Esophagus squamous epithelium (tissue), 5 donors: ENCODE results near the gene MCAM. TPM values are rescaled to one million over a fixed set of nuclear protein-coding genes. Genes with fewer than 3 reads are reported as not detected.

ENCODE experiments used
- DNase-seq: peaks from one replicate; lab custom pipeline; 2025; lab: John Stamatoyannopoulos, UW
- H3K27ac ChIP-seq, 4 donors: fragments of 200-600 bp; sonication (generic); one replicate each; pipeline ENCODE4 v1.5.1; 2016 to 2019; ENCODE audit warnings: mild to moderate bottlenecking in 1 of 4
- H3K27me3 ChIP-seq, 4 donors: fragments of 200-600 bp; sonication (generic); 1 replicate in 3 of 4; 2 replicates in 1 of 4; pipeline versions ENCODE4 v1.5.1 to v1.6.0; 2017 to 2021; ENCODE audit warnings: antibody characterized with exemption in 1 of 4
- H3K36me3 ChIP-seq, 3 donors: fragments of 200-600 bp; sonication (generic); one replicate each; pipeline ENCODE4 v1.5.1; 2016 to 2019
- H3K4me1 ChIP-seq, 3 donors: fragments of 200-600 bp; sonication (generic); one replicate each; pipeline ENCODE4 v1.5.1; 2017 to 2019
- H3K4me3 ChIP-seq, 4 donors: fragments of 200-600 bp; sonication (generic); 1 replicate in 3 of 4; 2 replicates in 1 of 4; pipeline ENCODE4 v1.5.1; 2016 to 2019; ENCODE audit warnings: mild to moderate bottlenecking in 2 of 4, moderate library complexity in 1 of 4
- H3K9me3 ChIP-seq, 3 donors: fragments of 200-600 bp; sonication (generic); one replicate each; pipeline ENCODE4 v1.5.1; 2016 to 2019
- CTCF ChIP-seq, 6 experiments: fragments of 450-650 bp in 4 of 6; fragments of 200-600 bp in 2 of 6; sonication (generic) in 2 of 6; IDR thresholded peaks; one replicate each; pipeline ENCODE4 v1.5.1; 2016 to 2019; ENCODE audit warnings: antibody characterized with exemption in 6 of 6, mild to moderate bottlenecking in 4 of 6, moderate library complexity in 4 of 6
- POLR2A ChIP-seq, 4 donors: fragments of 450-650 bp; IDR thresholded peaks; one replicate each; pipeline ENCODE4 v1.6.1; 2017; ENCODE audit warnings: antibody characterized with exemption in 4 of 4, mild to moderate bottlenecking in 4 of 4, moderate library complexity in 3 of 4
- WGBS, 2 donors: methylation state at CpG; one replicate each; pipeline ENCODE4 v1.1.5; 2018; 5-methylcytosine and 5-hydroxymethylcytosine counted together
- intact Hi-C: fragments of 100-400 bp; cut with DNase I; formaldehyde crosslinking; loops from one replicate; pipeline ENCODE4 v1.15.0; 2022
- total RNA-seq, 4 donors: library from RNA; depleted of rRNA; stranded (reverse); fragments of >200 nt; gene quantifications; one replicate each; pipeline ENCODE4 v1.1.0, GENCODE V29; 2016
- donor health status: DM: yes; HTN: yes; CAD: no.

The MCAM gene
- total RNA-seq, 4 donors from 2014 or later, result 20.8 to 169 (median 80.9) TPM

- DNase-seq, result no peak
Observed at GRCh38 chr11:119335091-119335654, 18.2 kb upstream of the MCAM start.

GRCh38 chr11:119334174-119334930 is 17.4 kb upstream of the MCAM start, which contains the start of gene RNF26:
TSS of gene RNF26 (plus strand) at chr11:119334527. CDS start at chr11:119335123, 596 bp downstream.
- intact Hi-C loops, result no loop called here
- Histone ChIP-seq H3K4me1 (peaks cover 27 to 55% (median 29%) of the 10 kb centered on the region in 3 donors), H3K27me3 (peaks cover 0 to 8% (median 0%) of the 10 kb centered on the region in 4 donors), H3K36me3 (peaks cover 0 to 18% (median 0%) of the 10 kb centered on the region in 3 donors), H3K9me3 (no peaks in the 10 kb centered on the region), H3K27ac (peak within 1 kb of the TSS; percentile 90 to 98 (median 94)), H3K4me3 (peak within 1 kb of the TSS; percentile 90 to 97 (median 94))
- peak; percentile 82 for DNase-seq
- WGBS, 2 donors, result 0% methylated on average over 23 to 31 of the region's 54 CpGs
- no peak for TF ChIP-seq CTCF (IDR thresholded peaks at IDR 0.05)
- TF ChIP-seq POLR2A (IDR thresholded peaks at IDR 0.05), result peak in 3 of 4 donors; percentile 27 to 76 (median 55)

More at GRCh38 chr11:119335091-119335654, 18.2 kb upstream of the MCAM start:
- H3K27me3 ChIP-seq, result peaks cover 0 to 16% (median 0%) of the 10 kb centered on the region in 4 donors
- TF ChIP-seq CTCF (IDR thresholded peaks at IDR 0.05) (no peak), POLR2A (IDR thresholded peaks at IDR 0.05) (no peak)
- intact Hi-C loops, result no loop called here
- H3K27ac ChIP-seq, result peak overlapping the region in 3 of 4 donors; percentile 92 to 98 (median 95)
- 11 to 52% methylated on average over 1 to 10 of the region's 15 CpGs for WGBS, 2 donors
- no peaks in the 10 kb centered on the region for H3K9me3 ChIP-seq
- H3K36me3 ChIP-seq, result peaks cover 0 to 18% (median 0%) of the 10 kb centered on the region in 3 donors
- H3K4me3 ChIP-seq, result peak overlapping the region; percentile 90 to 97 (median 94)
- H3K4me1 ChIP-seq, result peaks cover 34 to 63% (median 35%) of the 10 kb centered on the region in 3 donors

GRCh38 chr11:119332111-119332765 is 15.3 kb upstream of the MCAM start:
- intact Hi-C loops, result no loop called here
- no peak for DNase-seq
- TF ChIP-seq POLR2A (IDR thresholded peaks at IDR 0.05) (no peak), CTCF (IDR thresholded peaks at IDR 0.05) (no peak)
- H3K4me1 ChIP-seq, result peaks cover 11 to 34% (median 12%) of the 10 kb centered on the region in 3 donors
- H3K27me3 ChIP-seq, result no peaks in the 10 kb centered on the region
- no peak overlapping the region for H3K4me3 ChIP-seq
- WGBS, 2 donors, result 76 to 82% methylated on average over 4 of the region's 4 CpGs
- H3K27ac ChIP-seq, result no peak overlapping the region
- no peaks in the 10 kb centered on the region for H3K9me3 ChIP-seq
- H3K36me3 ChIP-seq, result peaks cover 0 to 18% (median 0%) of the 10 kb centered on the region in 3 donors

DNA sequence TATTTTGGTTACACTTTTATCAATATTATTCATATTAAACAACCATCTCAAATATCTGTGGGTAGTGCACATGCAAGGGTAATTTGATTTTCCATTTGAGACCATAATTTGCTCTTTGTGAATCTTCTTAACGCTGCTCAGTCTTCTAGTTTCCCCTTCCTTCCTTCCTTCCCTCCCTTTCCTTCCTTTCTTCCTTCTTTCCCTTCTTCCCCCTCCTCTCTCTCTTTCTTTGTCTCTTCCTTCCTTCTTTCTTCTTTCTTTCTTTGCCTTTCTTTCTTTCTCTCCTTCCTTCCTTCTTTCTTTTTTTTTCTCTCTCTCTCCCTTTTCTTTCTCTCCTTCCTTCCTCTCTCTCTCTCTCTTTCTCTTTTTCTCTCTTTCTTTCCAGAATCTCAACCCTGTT is 13.3 kb upstream of the MCAM start:
- Histone ChIP-seq H3K27me3 (no peaks in the 10 kb centered on the region), H3K4me1 (peaks cover 4 to 13% (median 6%) of the 10 kb centered on the region in 3 donors), H3K9me3 (no peaks in the 10 kb centered on the region), H3K36me3 (no peaks in the 10 kb centered on the region), H3K27ac (no peak overlapping the region), H3K4me3 (no peak overlapping the region)
- intact Hi-C loops, result no loop called here
- 65 to 75% methylated on average over 1 of the region's 1 CpG for WGBS, 2 donors
- no peak for DNase-seq
- TF ChIP-seq CTCF (IDR thresholded peaks at IDR 0.05), result no peak
